Muscle layer of duodenum (tissue), 2 donors: ENCODE results near the gene EFNB2.

ENCODE experiments used
- H3K27ac ChIP-seq: one replicate; pipeline ENCODE4 v1.7.0; 2013; ENCODE audit warnings: mild to moderate bottlenecking, low read length
- H3K27me3 ChIP-seq: one replicate; pipeline ENCODE4 v1.7.0; 2013; ENCODE audit warnings: low read depth, mild to moderate bottlenecking, control low read depth, low read length
- H3K36me3 ChIP-seq, 2 donors: one replicate each; pipeline ENCODE4 v1.7.0; 2013; ENCODE audit warnings: low read length in 2 of 2, control low read depth in 1 of 2, mild to moderate bottlenecking in 1 of 2; ENCODE audit not compliant: insufficient read depth in 2 of 2, control insufficient read depth in 1 of 2
- H3K4me1 ChIP-seq, 2 donors: one replicate each; pipeline ENCODE4 v1.7.0; 2013; ENCODE audit warnings: low read length in 2 of 2, mild to moderate bottlenecking in 2 of 2, control low read depth in 1 of 2, moderate library complexity in 1 of 2; ENCODE audit not compliant: insufficient read depth in 2 of 2, control insufficient read depth in 1 of 2
- H3K4me3 ChIP-seq, 2 donors: one replicate each; pipeline ENCODE4 v1.7.0; 2013; ENCODE audit warnings: low read length in 2 of 2, low read depth in 1 of 2, mild to moderate bottlenecking in 1 of 2
- H3K9me3 ChIP-seq, 2 donors: one replicate each; pipeline ENCODE4 v1.7.0; 2013; ENCODE audit warnings: low read length in 2 of 2, control low read depth in 1 of 2, mild to moderate bottlenecking in 1 of 2; ENCODE audit not compliant: control insufficient read depth in 1 of 2
- donor health status: healthy.

Gene EFNB2

GRCh38 chr13:106507560-106508274, 27.7 kb downstream of the EFNB2 start:
- Histone ChIP-seq H3K9me3 (no peaks in the 10 kb centered on the region), H3K4me3 (no peak overlapping the region), H3K4me1 (peaks cover 0 to 12% of the 10 kb centered on the region in 2 donors), H3K36me3 (peaks cover 0 to 4% of the 10 kb centered on the region in 2 donors), H3K27ac (no peak overlapping the region), H3K27me3 (no peaks in the 10 kb centered on the region)

GRCh38 chr13:106506286-106506685, 29.2 kb downstream of the EFNB2 start:
- Histone ChIP-seq H3K9me3 (no peaks in the 10 kb centered on the region), H3K36me3 (no peaks in the 10 kb centered on the region), H3K27ac (no peak overlapping the region), H3K4me3 (no peak overlapping the region), H3K4me1 (peaks cover 0 to 12% of the 10 kb centered on the region in 2 donors), H3K27me3 (no peaks in the 10 kb centered on the region)

- no peaks in the 10 kb centered on the region for H3K36me3 ChIP-seq
Observed at GRCh38 chr13:106505732-106506131, 29.7 kb downstream of the EFNB2 start.

GRCh38 chr13:106505295-106505694, 30.2 kb downstream of the EFNB2 start:
- no peaks in the 10 kb centered on the region for H3K27me3 ChIP-seq
- H3K27ac ChIP-seq: no peak overlapping the region
- no peaks in the 10 kb centered on the region for H3K9me3 ChIP-seq
- H3K4me1 ChIP-seq: peaks cover 0 to 12% of the 10 kb centered on the region in 2 donors
- H3K36me3 ChIP-seq: no peaks in the 10 kb centered on the region
- H3K4me3 ChIP-seq: no peak overlapping the region

More at GRCh38 chr13:106505732-106506131, 29.7 kb downstream of the EFNB2 start:
- Histone ChIP-seq H3K27ac (no peak overlapping the region), H3K9me3 (no peaks in the 10 kb centered on the region), H3K4me1 (peaks cover 0 to 12% of the 10 kb centered on the region in 2 donors), H3K4me3 (no peak overlapping the region), H3K27me3 (no peaks in the 10 kb centered on the region)

GRCh38 chr13:106503730-106504453, 31.6 kb downstream of the EFNB2 start:
- Histone ChIP-seq H3K36me3 (no peaks in the 10 kb centered on the region), H3K27ac (no peak overlapping the region), H3K9me3 (no peaks in the 10 kb centered on the region), H3K4me3 (no peak overlapping the region), H3K4me1 (peaks cover 0 to 18% of the 10 kb centered on the region in 2 donors), H3K27me3 (no peaks in the 10 kb centered on the region)

- Histone ChIP-seq H3K27me3 (no peaks in the 10 kb centered on the region), H3K9me3 (no peaks in the 10 kb centered on the region), H3K4me3 (no peak overlapping the region), H3K36me3 (no peaks in the 10 kb centered on the region), H3K4me1 (peaks cover 0 to 23% of the 10 kb centered on the region in 2 donors), H3K27ac (no peak overlapping the region)
Observed at GRCh38 chr13:106503272-106503671, 32.2 kb downstream of the EFNB2 start.

- Histone ChIP-seq H3K4me3 (no peak overlapping the region), H3K27me3 (no peaks in the 10 kb centered on the region), H3K27ac (no peak overlapping the region), H3K9me3 (no peaks in the 10 kb centered on the region), H3K4me1 (peaks cover 0 to 18% of the 10 kb centered on the region in 2 donors), H3K36me3 (no peaks in the 10 kb centered on the region)
Observed at GRCh38 chr13:106500445-106500844, 35.0 kb downstream of the EFNB2 start.

GRCh38 chr13:106499896-106500295, 35.6 kb downstream of the EFNB2 start:
- peaks cover 0 to 18% of the 10 kb centered on the region in 2 donors for H3K4me1 ChIP-seq
- H3K9me3 ChIP-seq: no peaks in the 10 kb centered on the region
- H3K27ac ChIP-seq: no peak overlapping the region
- no peaks in the 10 kb centered on the region for H3K27me3 ChIP-seq
- no peak overlapping the region for H3K4me3 ChIP-seq
- H3K36me3 ChIP-seq: peaks cover 0 to under 1% of the 10 kb centered on the region in 2 donors

GRCh38 chr13:106499113-106499512, 36.3 kb downstream of the EFNB2 start:
- Histone ChIP-seq H3K4me3 (no peak overlapping the region), H3K36me3 (peaks cover 0 to 5% of the 10 kb centered on the region in 2 donors), H3K4me1 (peaks cover 0 to 15% of the 10 kb centered on the region in 2 donors), H3K27ac (peak overlapping the region; percentile 26), H3K9me3 (no peaks in the 10 kb centered on the region), H3K27me3 (no peaks in the 10 kb centered on the region)

- Histone ChIP-seq H3K4me3 (no peak overlapping the region), H3K27ac (peak overlapping the region; percentile 26), H3K9me3 (no peaks in the 10 kb centered on the region), H3K4me1 (peaks cover 0 to 11% of the 10 kb centered on the region in 2 donors), H3K27me3 (no peaks in the 10 kb centered on the region), H3K36me3 (peaks cover 0 to 6% of the 10 kb centered on the region in 2 donors)
Observed at GRCh38 chr13:106498571-106498970, 36.9 kb downstream of the EFNB2 start.

GRCh38 chr13:106498158-106498557, 37.3 kb downstream of the EFNB2 start:
- Histone ChIP-seq H3K36me3 (peaks cover under 1 to 10% of the 10 kb centered on the region in 2 donors), H3K27ac (peak overlapping the region; percentile 26), H3K9me3 (no peaks in the 10 kb centered on the region), H3K4me1 (peaks cover 0 to 11% of the 10 kb centered on the region in 2 donors), H3K27me3 (no peaks in the 10 kb centered on the region), H3K4me3 (no peak overlapping the region)
